NB4 (cell line): ENCODE results near the gene TENM4.
"Not testable (repeated sequence)": the region's sequence is repeated elsewhere in the genome, so short reads cannot be mapped to it uniquely, and the experiment has no call there.

Experiments used
- MYC ChIP-seq: IDR thresholded peaks from 2 replicates; pipeline ENCODE4 v1.6.1; 2011; ENCODE audit warnings: low read depth, low read length
- POLR2A ChIP-seq: IDR thresholded peaks from 2 replicates; pipeline ENCODE4 v1.6.1; 2011; ENCODE audit warnings: mild to moderate bottlenecking; ENCODE audit not compliant: insufficient read length; ENCODE audit errors: extremely low read depth
- TF ChIP-seq, protein P1 (sequence below): IDR thresholded peaks from one replicate; pipeline ENCODE4 v1.5.1; 2012; ENCODE audit warnings: low read depth, low read length
- TF ChIP-seq, protein P2 (sequence below): IDR thresholded peaks from 2 replicates; pipeline ENCODE4 v1.6.1; 2011; ENCODE audit warnings: low read depth, low read length

- TF ChIP-seq, protein P1, sequence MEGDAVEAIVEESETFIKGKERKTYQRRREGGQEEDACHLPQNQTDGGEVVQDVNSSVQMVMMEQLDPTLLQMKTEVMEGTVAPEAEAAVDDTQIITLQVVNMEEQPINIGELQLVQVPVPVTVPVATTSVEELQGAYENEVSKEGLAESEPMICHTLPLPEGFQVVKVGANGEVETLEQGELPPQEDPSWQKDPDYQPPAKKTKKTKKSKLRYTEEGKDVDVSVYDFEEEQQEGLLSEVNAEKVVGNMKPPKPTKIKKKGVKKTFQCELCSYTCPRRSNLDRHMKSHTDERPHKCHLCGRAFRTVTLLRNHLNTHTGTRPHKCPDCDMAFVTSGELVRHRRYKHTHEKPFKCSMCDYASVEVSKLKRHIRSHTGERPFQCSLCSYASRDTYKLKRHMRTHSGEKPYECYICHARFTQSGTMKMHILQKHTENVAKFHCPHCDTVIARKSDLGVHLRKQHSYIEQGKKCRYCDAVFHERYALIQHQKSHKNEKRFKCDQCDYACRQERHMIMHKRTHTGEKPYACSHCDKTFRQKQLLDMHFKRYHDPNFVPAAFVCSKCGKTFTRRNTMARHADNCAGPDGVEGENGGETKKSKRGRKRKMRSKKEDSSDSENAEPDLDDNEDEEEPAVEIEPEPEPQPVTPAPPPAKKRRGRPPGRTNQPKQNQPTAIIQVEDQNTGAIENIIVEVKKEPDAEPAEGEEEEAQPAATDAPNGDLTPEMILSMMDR: not testable (repeated sequence)
- not testable (repeated sequence) for TF ChIP-seq POLR2A, MYC
- TF ChIP-seq, protein P2, sequence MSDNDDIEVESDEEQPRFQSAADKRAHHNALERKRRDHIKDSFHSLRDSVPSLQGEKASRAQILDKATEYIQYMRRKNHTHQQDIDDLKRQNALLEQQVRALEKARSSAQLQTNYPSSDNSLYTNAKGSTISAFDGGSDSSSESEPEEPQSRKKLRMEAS: not testable (repeated sequence)
Measured at GRCh38 chr11:79191716-79192115, 249.1 kb downstream of the TENM4 start.
